ENCODE measurements around the gene SYNPR.

Gene SYNPR

GRCh38 chr3:63304421-63304820 is 26.3 kb downstream of the SYNPR start:
- H3K27ac ChIP-seq (ENCODE audit: low read length) = no peak overlapping the region
- TF ChIP-seq CTCF (IDR thresholded peaks at IDR 0.05; ENCODE audit: low read length) = no peak
- TF ChIP-seq EZH2 (optimal IDR thresholded peaks at IDR 0.05; ENCODE audit: low read depth, low read length) = no peak
- TF ChIP-seq EZH2phosphoT487 (IDR thresholded peaks at IDR 0.05; ENCODE audit: low read length) = no peak
- DNase-seq = no peak
- H3K4me1 ChIP-seq (ENCODE audit: low read length) = no peaks in the 10 kb centered on the region
- no peak overlapping the region for H3K9ac ChIP-seq (ENCODE audit: low read length)
- no peaks in the 10 kb centered on the region for H4K20me1 ChIP-seq (ENCODE audit: insufficient read depth, low read length)
- H3F3A ChIP-seq (ENCODE audit: insufficient read depth, low read length) = no peaks in the 10 kb centered on the region
- H3K36me3 ChIP-seq (replicated peaks; ENCODE audit: insufficient read depth, low read length) = no peaks in the 10 kb centered on the region
- no peaks in the 10 kb centered on the region for H3K9me2 ChIP-seq (replicated peaks; ENCODE audit: insufficient read depth, low read length)
- no peak overlapping the region for H3K4me3 ChIP-seq (ENCODE audit: low read length)
- H3K79me2 ChIP-seq (ENCODE audit: low read length) = no peaks in the 10 kb centered on the region
- H3K27me3 ChIP-seq (replicated peaks; ENCODE audit: insufficient read depth, low read length) = no peaks in the 10 kb centered on the region
- no peak overlapping the region for H3K4me2 ChIP-seq (ENCODE audit: low read depth, low read length)
- no peaks in the 10 kb centered on the region for H3K9me3 ChIP-seq (replicated peaks; ENCODE audit: insufficient read depth, low read length)
- H2AFZ ChIP-seq (ENCODE audit: low read length) = no peak overlapping the region

- Histone ChIP-seq H3K27me3 (replicated peaks; ENCODE audit: insufficient read depth, low read length) (no peaks in the 10 kb centered on the region), H3K9me2 (replicated peaks; ENCODE audit: insufficient read depth, low read length) (no peaks in the 10 kb centered on the region), H3K9ac (ENCODE audit: low read length) (no peak overlapping the region), H3K4me1 (ENCODE audit: low read length) (no peaks in the 10 kb centered on the region), H3K4me2 (ENCODE audit: low read depth, low read length) (no peak overlapping the region), H3K79me2 (ENCODE audit: low read length) (no peaks in the 10 kb centered on the region), H3F3A (ENCODE audit: insufficient read depth, low read length) (no peaks in the 10 kb centered on the region), H3K27ac (ENCODE audit: low read length) (no peak overlapping the region), H3K9me3 (replicated peaks; ENCODE audit: insufficient read depth, low read length) (no peaks in the 10 kb centered on the region), H3K4me3 (ENCODE audit: low read length) (no peak overlapping the region), H3K36me3 (replicated peaks; ENCODE audit: insufficient read depth, low read length) (no peaks in the 10 kb centered on the region), H4K20me1 (ENCODE audit: insufficient read depth, low read length) (no peaks in the 10 kb centered on the region), H2AFZ (ENCODE audit: low read length) (no peak overlapping the region)
- no peak for DNase-seq
- TF ChIP-seq EZH2phosphoT487 (IDR thresholded peaks at IDR 0.05; ENCODE audit: low read length) (no peak), CTCF (IDR thresholded peaks at IDR 0.05; ENCODE audit: low read length) (no peak), EZH2 (optimal IDR thresholded peaks at IDR 0.05; ENCODE audit: low read depth, low read length) (no peak)
These were observed 30.0 kb downstream of the SYNPR start for GRCh38 chr3:63308072-63308471.

GRCh38 chr3:63309768-63310167 is 31.7 kb downstream of the SYNPR start:
- no peak overlapping the region for H2AFZ ChIP-seq (ENCODE audit: low read length)
- DNase-seq = no peak
- no peak overlapping the region for H3K9ac ChIP-seq (ENCODE audit: low read length)
- no peaks in the 10 kb centered on the region for H3K36me3 ChIP-seq (replicated peaks; ENCODE audit: insufficient read depth, low read length)
- no peak for TF ChIP-seq EZH2phosphoT487 (IDR thresholded peaks at IDR 0.05; ENCODE audit: low read length)
- TF ChIP-seq CTCF (IDR thresholded peaks at IDR 0.05; ENCODE audit: low read length) = no peak
- no peak for TF ChIP-seq EZH2 (optimal IDR thresholded peaks at IDR 0.05; ENCODE audit: low read depth, low read length)
- no peaks in the 10 kb centered on the region for H4K20me1 ChIP-seq (ENCODE audit: insufficient read depth, low read length)
- H3K4me1 ChIP-seq (ENCODE audit: low read length) = no peaks in the 10 kb centered on the region
- H3K4me3 ChIP-seq (ENCODE audit: low read length) = no peak overlapping the region
- no peaks in the 10 kb centered on the region for H3K27me3 ChIP-seq (replicated peaks; ENCODE audit: insufficient read depth, low read length)
- no peaks in the 10 kb centered on the region for H3K9me3 ChIP-seq (replicated peaks; ENCODE audit: insufficient read depth, low read length)
- no peaks in the 10 kb centered on the region for H3K79me2 ChIP-seq (ENCODE audit: low read length)
- no peaks in the 10 kb centered on the region for H3F3A ChIP-seq (ENCODE audit: insufficient read depth, low read length)
- no peaks in the 10 kb centered on the region for H3K9me2 ChIP-seq (replicated peaks; ENCODE audit: insufficient read depth, low read length)
- H3K27ac ChIP-seq (ENCODE audit: low read length) = no peak overlapping the region
- H3K4me2 ChIP-seq (ENCODE audit: low read depth, low read length) = no peak overlapping the region

Measured in MM.1S (cell line).